ENCODE data around the gene UCP1.

DNA sequence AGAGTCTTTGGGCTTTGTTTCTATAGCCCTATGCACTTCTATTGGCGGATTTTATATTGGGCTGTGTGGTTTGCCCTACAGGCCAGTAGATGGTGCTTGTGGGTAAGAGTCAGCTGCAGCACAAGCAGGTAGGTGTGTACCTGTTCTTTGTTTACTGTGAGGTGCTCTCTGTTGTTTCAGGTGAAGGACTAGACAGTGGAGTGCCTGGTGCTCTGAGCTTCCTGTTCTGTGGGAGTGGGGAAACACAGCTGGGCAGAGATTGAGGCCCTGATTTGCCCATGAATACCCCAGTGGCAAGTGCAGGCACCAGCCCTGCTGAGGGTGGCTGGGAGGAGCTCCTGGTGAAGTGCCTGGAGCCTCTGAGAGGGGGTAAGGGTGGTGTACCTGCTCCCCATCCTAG, 26.3 kb upstream of the UCP1 start:
- TF ChIP-seq POLR2AphosphoS5 (IDR thresholded peaks at IDR 0.05; ENCODE audit: low read depth) (no peak), CTCF (IDR thresholded peaks at IDR 0.05; ENCODE audit: insufficient read depth, low read length) (no peak), SPI1 (IDR thresholded peaks at IDR 0.05; ENCODE audit: borderline replicate concordance, low read depth) (no peak), GABPA (IDR thresholded peaks at IDR 0.05; ENCODE audit: low read depth) (no peak)

All from HL-60 (cell line).